ENCODE measurements around the gene CELF3.
"Not testable (repeated sequence)": the region's sequence is repeated elsewhere in the genome, so short reads cannot be mapped to it uniquely, and the experiment has no call there.

The CELF3 gene

DNA sequence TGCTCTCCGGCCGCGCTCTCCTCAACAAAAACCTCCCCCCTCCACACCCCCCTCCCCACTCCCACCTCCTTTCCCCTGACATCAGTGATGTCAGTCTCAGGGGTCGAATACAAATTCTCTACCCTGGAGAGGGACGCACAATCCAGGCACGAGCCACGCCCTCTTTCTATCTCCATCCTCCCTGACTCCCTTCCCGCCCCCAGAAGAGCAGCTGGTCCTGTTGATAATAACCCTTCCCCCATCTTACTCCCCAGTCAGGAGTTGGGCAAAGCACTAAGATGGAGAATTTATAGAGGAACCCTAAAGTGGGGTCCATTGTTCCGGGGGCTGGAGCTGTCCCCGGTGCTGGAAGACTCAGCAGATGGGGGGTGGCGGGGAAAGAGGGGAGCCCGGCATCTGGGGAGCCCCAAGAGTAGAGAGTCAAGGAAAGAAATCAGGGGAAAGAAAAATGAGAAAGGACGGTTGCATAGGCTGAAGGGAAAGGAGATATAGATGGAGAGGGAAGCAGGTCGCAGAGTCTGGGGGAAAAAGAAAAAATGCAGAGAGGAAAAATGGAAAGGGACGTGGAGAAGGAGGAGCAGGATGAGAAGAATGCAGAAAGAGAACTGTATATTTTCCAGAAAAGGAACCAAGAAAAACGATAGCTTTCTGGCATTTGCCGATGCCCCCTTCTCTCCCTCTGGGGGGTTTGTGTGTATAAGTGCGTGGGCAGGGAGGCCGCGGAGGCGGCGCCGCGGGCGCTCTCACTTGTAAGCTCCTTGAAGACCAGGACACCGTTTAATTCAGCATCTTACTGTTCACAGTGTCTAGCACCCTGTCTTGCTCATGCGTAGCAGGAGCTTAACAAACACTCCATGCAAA is at the start of gene CELF3:
TSS of gene CELF3 (minus strand) at position 33 of the 861 bp plus-strand sequence. CDS start 783 bp downstream, outside the sequence.
- DNase-seq: peak; percentile 30

DNA sequence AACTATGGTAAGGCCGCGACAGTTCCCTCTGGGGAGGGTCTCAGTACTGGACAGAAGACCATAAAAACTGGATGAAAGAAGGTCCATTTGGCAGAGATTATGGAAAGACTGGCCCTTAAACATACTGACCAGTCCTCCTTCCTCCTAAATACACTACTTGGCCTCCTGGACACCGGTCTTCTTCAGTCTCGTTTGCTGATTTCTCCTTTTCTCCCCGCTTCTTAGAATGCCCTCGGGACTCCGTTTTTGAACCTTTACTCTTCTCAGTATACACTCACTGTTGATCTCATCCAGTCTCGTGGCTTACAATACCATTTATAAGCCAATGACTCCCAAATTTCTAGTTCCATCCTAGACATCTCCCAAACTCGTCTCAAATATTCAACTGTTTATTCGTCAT is 47.4 kb upstream of the CELF3 start:
- DNase-seq: no peak

DNA sequence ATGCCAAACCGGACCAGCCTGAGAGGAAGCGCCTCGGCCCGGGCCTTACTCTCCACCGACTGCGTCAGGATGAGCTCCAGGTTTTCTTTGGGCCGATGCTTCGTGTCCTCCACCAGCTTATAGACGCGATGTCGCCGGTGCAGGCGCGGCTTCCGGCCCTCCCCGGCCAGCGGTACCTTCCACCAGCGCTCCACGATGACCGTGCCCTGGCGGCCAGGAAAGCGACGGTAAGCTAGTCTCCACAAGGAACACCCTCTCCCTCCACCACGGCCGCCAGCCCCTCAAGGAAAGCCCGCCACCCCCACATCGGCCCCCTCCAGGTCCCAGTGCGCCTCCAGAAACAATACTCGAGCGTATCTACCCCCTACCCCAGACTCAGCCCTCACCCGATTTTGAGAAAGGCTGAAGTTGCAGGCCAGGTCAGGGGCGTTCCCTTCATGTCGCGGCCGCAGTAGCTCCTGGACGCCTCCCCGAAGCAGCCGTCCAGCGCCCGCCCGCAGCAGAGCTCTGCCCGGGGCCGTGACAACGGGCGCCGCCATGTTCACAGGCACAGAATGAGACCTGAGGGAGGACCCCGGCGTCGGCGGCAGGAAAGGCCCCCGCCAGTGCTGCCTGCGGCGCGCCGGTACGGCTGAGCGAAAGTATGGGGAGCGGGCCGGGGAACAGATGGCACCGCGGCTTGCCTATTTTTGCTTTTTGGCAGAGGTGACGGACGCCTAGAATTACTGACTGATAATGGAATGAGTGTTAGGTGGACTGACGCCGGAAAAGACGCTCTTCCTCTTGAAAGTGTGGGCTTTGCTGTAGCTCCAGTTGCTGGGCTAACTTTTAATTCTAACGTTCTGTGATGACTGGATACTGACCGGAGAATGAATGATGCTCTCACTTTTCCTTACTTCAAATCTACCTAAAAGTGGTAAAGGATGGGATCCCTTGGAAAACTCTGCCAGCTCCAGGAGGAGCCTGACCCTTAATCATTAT is 46.6 kb upstream of the CELF3 start, which contains the start of gene MRPL9:
TSS of gene MRPL9 (minus strand) at position 556 of the 981 bp plus-strand sequence. CDS start at position 539, 17 bp downstream.
- DNase-seq: peak; percentile 83

DNA sequence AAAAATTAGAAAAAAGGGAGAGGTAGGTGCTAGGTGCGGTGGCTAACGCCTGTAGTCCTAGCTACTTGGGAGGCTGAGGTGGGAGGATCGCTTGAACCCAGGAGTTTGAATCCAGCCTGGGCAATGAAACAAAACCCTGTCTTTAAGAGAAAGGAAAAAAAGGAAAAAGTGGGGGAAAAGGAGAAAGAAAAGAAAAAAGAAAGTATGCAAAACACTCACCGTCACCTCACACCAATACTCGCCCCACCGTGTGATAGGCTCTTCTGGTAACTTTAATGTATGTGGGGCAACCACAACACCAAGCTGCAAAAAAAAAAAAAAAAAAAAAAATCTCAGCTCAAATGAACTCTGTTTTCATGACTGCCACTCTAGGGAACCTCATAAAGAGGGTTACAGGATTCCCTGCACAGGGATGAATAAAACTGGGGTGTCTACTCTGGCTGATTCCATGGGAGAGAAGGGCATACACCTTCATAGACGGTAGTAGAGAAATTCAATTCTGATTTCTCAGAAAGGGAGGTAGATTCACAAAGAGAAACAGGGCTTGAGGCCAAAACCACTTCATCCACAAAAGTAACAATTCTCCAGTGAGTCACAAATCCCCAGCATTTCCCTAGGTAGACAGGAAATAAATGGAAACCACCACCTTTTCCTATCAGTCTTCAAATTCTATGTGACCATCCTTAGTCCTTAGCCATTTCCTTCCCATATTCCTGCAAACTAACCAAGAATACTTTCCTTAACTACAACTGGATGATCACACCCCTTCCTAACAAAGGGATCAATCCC is 44.2 kb upstream of the CELF3 start:
- no peak for DNase-seq

DNA sequence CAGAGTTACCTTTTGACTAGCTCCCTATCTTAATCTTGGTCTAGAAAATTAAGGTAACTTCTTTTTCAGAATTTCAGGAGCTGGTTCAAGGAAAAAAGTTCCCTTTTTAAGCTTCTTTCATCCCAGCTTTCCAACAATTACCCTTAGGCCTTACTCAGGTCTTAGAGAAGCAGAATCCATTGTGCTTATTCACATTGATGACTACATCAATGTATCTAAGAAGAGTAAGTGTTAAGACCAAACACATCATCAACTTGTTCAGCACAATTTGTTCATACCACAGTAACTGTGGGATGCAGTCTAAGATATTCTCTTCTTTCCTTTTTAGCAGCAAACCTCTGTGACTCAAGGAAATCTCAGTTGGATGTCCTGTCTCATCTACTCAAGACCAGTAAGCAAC is 42.6 kb upstream of the CELF3 start:
- DNase-seq: no peak

DNA sequence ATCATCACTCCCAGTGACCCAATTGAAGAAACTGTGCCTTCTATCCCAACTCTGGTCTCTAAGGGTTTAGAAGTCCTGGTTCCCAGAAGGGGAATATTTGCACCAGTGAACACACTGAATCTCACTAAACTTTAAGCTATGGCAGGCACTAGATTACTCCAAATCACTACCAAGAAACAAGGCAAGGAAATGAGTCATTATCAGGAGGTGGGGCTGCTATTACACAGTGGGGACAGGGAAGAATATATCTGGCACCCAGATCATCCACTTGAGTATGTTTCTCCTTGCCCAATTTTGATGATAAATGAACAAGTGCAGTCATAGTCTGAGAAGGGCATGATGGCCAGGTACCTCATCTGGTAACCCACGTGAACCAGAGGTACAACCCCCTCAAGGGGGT is 39.7 kb upstream of the CELF3 start:
- DNase-seq: no peak

DNA sequence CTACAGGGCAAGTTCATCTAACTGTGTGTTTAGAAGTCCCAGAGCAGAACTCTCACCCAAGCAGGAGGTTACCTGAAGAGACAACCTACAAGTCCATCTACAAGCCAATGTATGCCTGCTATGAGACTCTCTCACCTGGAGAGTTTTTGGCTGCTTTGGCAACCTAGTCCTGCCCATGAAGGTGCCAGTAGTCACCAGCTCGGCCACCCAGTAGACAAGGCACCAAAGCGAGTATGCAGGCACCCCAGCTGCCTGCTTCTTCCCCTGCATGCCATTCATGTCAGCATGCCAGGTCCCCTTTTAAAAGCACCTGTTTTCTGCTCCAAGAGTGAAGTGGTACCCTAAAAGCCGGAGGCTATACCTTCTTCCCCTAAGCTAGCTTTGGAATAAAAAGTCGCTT is 24.9 kb upstream of the CELF3 start:
- DNase-seq: no peak

DNA sequence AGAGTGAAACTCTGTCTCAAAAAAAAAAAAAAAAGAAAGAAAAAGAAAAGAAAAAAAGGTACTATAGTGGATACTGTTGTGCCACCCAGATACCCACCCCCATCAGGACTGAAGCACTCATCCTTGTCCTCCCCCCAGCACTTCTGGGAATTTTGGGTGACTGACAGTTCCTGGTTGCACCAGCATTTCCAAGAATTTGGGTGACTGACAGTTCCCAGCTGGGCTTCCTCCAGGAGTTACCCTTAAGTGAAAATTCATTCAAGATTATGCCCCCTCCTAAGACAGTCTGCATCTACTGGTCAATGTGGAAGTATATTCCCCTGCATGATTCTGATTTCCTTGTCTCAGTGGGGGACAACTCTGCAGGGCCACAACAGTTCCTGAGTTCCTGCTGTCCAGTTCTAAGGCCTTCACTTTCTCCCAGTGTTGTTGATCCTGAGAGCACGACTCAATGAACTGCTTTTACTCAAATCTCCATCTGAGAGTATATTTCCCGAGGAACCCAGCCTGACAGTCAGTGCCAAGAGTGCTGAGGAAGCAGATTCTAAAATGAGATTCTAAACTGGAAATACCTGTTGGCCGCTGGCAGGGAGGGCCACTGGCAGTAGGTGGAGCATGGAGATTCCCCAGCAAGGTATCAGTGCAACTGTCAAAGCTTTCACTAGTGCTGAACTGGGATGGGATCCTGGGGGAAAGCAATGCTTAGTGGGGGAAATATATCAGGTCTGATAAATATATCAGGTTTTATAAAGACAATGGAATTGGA is 23.2 kb upstream of the CELF3 start:
- DNase-seq: no peak

DNA sequence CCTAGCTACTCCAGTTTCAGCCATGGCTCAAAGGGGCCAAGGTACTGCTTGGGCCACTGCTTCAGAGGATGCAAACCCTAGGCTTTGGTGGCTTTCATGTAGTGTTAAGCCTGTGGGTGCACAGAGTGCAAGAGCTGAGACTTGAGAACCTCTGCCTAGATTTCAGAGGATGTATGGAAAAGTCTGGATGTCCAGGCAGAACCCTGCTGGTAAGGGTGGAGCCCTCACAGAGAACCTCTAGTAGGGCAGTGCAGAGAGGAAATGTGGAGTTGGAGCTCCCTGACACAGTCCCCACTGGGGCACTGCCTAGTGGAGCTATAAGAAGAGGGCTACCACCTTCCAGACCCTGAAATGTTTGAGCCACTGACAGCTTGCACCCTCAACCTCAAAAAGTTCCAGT is 20.9 kb upstream of the CELF3 start:
- no peak for DNase-seq

DNA sequence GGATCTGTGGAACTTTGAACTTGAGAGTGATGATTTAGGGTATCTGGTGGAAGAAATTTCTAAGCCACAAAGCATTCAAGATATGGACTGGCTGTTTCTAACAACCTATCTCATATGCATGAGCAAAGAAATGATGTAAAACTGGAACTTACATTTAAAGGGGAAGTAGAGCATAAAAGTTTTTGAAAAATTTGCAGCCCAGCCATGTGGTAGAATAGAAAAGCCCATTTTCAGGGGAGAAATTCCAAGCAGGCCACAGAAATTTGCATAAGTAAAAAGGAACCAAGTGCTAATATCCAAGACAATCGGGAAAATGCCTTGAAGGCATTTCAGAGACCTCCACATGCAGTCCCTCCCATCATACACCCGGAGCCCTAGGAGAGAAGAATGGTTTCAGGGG is 20.4 kb upstream of the CELF3 start:
- DNase-seq: no peak

DNA sequence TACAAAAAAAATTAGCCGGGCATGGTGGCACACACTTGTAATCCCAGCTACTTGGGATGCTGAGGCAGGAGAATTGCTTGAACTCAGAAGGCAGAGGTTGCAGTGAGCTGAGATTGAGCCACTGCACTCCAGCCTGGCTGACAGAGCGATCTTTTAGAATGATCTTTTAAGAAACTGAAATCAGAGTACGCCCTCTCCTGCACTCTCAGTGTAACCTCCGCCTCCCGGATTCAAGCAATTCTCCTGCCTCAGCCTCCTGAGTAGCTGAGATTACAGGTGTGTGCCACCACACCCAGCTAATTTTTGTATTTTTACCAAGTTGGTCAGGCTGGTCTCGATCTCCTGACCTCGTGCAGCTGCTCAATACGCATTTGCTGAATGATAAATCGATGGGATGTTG is 17.4 kb upstream of the CELF3 start:
- DNase-seq: not testable (repeated sequence)

DNA sequence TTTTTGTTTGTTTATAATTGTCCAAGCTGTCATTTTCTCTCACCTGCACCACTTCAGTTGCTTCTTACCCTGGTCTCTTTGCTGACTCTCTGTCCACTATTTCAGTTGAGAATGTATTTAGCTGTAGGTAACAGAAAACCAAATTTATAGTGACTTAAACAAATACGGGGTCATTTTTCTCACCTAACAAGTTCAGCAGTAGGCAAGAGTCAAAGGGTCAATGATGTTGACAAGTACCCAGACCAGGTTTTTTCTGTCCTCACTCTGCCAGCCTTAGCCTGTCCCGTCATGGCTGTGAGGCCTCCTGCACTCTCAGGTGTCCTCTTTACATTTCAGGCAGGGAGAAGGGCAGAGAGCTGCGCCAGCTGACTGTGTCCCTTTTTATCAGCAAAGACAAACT is 16.5 kb upstream of the CELF3 start:
- no peak for DNase-seq

DNA sequence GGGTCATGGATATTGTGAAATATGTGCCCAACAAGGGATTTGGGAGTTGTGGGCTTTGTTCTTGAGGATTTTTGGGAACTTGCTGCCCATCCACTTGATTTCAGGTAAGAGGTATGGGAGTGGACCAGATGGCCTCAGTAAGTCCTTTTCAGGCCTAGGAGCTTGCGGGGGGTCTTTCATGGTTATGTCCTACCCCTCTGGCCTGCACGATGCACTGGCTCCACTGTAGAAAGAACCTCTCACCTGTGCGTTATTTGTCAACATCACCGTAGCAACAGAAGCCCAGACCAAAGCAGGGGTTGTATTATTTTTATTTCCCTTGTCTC is 13.3 kb upstream of the CELF3 start:
- no peak for DNase-seq

DNA sequence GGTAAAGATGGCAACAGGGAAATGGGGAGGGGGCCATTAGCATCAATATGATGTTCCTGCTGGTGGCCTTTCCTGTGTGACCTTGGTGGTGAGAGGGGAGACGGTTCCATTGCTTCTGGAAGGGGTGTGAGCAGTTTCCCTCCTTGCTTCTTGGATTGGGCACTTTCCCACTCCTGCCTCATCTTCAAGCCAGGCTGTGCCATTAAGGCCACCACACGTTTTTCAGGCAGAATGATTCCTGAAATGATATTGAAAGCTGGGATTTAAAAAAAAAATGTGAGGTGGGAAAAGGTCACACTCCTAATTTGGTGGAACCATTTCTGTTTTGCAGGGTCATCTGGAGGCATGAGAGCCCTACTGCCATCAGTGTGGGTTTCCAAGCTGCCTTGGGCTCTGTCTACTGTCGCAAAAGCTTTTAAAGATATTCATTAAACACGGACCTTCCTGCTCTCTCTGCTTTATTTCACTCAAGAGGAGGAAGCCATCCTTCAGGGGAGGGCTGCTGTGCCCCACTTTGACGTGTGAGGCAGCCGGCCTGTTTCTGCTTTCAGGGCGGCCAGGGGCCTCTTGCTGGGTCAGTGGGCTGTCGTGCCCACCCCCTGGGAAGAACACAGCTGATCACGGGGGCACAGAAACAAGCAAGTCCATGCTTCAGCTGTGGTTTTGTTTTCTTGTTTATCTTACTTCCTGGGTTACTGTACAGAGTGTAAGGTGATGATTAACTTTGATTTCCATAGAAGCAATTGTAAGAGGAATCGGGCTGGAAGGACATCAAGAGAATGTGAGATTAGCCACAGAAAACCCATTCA is 12.8 kb upstream of the CELF3 start:
- no peak for DNase-seq

DNA sequence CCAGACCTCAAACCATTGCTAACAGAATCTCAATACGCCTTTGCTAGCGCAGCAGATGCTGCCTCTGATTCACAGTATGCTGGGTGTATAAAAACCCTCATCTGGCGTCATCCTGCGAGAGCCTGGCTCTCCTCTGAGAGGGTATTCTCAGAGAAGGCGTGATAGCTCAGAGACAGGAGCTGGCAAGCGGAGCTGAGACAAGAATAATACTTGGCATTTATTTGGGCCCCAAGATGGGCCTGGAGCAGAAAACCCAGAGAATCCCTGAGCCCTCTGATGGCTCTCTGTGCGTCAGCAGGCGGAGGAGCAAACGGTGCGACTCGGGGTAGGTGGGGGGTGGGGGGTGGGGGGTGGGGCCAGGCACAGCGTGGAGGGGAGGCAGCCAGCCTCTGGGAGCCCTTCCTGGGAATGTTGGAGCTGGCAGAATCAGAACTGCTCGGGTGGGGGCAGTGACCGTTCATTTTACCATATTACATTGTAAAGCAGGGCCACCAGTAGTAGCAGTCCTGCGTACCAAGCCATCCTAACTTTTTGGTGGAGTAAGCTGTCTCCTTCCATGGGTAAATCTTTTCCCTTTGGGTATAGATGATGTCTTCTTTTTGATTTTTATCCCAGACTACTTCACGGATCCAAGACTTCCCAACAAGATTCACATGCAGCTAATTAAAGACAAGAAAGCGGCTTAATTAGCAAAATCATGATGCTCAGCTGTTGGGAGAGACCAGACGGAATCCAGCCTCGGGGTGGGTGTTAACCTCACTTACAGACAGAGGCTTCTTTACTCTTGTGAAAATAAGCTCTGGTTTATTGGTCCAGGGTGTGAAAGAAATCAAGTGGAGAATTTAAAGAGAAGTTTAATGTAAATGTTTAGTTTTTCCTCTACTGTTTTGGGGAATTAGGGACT is 11.8 kb upstream of the CELF3 start:
- DNase-seq: no peak

DNA sequence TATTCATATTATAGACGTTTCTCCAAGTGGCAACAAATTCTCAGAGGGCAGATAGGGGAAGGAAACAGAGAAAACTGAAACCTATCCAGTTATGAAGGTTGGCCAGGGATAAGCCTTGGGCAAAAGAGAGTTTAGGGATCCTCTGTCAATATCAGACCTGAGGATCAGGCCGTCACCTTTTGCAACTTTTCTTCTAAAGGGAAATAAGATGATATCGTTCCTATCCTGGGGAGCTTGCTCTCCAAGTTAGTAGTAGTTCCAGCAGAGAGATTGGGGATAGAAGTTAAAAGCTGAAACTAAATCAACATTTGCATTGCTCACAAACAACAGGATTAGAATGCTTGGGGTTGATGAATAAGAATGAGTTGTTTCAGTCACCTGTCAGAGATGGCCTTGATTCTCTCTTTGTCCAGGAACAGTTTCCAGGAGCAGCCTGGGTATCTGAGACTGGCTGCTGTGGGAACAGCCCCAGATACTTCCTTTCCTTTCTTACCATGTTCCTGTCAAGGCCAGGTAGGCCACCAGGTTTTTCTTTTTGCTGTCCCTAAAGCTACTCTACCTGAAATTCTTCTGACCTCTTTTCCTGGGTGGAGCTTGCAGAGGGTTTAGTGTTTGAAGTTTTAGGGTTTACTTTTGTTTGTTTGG is 7.2 kb upstream of the CELF3 start:
- DNase-seq: no peak

DNA sequence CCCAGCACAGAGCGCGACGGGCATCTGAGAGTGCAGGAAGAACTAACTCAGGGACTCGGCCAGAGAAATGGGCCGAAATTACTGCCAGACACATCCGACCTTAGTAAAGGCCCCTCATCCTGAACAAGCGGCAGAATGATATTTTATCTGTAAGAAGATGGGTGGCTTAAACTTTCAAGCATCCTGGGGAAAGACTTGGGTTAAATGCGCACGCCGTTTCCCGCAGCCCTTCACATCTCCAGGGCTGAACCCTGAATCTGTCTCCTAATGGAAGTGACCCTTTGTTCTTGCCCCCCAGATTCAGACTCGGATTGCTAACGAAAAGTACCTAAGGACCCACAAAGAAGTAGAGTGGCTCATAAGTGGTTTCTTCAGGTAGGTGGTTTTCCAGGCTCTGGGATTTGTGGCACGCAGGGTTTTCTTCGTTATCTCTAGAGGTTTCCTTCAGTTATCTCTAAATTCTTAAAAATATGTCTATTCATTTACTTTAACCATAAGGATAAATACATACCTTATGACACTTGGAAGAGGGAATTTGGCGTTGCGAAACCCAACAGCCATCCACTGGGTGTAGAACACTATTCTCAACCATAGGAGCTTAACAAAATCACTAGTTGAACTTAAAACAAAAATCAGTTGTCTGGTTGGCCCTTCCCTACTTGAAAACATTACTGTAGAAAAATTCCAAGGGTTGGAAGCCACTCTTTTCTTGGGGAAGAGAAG is 5.3 kb upstream of the CELF3 start:
- DNase-seq: no peak

DNA sequence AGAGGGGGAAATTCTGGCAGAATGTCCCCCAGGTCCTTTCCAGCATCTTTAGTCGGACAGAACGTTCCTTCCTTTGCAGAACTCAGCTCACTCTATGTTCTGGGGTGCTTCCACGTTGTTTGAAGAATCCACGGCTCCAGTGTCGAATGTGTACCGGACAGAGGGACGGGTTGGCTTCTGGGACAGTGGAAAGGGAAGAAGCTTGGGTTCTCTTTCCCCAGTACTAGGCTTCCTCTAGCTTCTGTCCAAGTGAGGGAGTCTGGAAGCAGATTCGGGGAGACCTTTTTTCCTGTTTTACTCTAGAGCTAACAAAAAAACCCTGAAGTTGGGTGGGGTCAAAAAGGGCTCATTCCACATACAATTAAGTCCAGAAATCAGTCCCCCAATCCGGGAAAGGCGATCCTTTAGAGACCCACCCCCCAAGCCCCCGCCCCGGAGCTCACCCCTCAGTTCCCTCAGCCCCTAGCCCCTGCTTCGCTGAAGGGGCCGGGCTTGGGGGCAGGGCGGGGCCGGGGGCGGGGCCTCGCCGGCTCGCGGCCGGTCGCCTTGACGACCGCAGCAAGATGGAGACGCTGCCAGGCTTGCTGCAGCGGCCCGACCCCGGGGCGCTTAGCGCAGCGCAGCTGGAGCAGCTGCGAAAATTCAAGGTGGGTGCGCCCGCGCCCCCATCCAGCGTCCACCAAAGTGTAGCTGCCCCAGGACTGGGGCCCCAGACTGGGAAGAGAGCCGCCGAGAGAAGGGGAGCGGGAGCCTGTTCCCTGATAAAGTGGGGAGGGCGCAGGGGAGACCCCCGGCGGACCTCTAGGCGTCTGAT is 4.6 kb upstream of the CELF3 start, which contains the start of gene RIIAD1:
TSS of gene RIIAD1 (plus strand) at position 549 of the 814 bp plus-strand sequence. CDS start at position 564, 15 bp downstream.
- peak; percentile 36 for DNase-seq

Data from activated CD4-positive, alpha-beta T cell treated with anti-CD3 and anti-CD28 coated beads, Interleukin-2, amount 50 U/mL, for 1 hour (primary cell).